ENCODE results near the gene ITGB7.

Gene ITGB7, protein sequence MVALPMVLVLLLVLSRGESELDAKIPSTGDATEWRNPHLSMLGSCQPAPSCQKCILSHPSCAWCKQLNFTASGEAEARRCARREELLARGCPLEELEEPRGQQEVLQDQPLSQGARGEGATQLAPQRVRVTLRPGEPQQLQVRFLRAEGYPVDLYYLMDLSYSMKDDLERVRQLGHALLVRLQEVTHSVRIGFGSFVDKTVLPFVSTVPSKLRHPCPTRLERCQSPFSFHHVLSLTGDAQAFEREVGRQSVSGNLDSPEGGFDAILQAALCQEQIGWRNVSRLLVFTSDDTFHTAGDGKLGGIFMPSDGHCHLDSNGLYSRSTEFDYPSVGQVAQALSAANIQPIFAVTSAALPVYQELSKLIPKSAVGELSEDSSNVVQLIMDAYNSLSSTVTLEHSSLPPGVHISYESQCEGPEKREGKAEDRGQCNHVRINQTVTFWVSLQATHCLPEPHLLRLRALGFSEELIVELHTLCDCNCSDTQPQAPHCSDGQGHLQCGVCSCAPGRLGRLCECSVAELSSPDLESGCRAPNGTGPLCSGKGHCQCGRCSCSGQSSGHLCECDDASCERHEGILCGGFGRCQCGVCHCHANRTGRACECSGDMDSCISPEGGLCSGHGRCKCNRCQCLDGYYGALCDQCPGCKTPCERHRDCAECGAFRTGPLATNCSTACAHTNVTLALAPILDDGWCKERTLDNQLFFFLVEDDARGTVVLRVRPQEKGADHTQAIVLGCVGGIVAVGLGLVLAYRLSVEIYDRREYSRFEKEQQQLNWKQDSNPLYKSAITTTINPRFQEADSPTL

DNA sequence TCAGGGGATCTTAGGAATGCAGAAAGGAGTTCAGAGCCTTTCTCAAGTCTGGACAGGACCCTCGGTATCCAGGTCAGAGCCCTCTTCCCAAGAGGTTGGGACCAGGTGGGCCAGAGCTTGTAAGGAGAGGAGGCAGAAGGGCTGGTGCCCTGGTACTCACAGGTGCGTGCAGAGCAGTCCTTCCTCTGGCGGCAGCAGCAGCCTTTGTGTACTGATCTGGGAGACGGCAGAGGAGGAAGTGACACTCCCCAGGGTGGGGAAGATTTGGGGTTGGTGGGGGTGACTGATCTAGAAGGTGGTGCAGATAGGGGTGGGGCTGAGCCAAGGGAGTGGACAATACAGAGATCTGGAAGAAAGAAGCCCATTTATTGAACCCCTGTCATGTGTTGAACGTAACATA, at the start of gene ITGB7:
TSS of gene ITGB7 (minus strand) at position 210 of the 400 bp plus-strand sequence. CDS start 6,808 bp downstream, outside the sequence.
- FAIRE-seq, result no peak
- no peak for DNase-seq (ENCODE audit: low spot score)

DNA sequence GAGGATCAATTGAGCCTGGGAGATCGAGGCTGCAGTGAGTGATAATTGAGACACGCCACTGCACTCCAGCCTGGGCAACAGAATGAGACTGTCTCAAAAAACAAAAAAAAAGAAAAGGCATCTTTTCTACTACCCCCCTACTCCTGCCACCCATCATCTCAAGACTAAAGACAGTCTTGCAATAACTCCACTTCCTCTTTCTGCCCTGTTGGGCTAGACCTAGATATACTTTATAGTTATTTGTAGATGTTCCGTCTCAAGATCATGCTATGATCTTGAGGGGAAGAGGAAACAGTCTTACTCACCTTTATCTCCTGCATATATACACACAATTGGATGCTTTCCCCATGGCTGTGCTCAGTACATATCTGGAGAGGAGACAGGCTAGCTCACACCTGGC, 48.9 kb upstream of the ITGB7 start:
- DNase-seq (ENCODE audit: low spot score) (no peak), FAIRE-seq (no peak)

DNA sequence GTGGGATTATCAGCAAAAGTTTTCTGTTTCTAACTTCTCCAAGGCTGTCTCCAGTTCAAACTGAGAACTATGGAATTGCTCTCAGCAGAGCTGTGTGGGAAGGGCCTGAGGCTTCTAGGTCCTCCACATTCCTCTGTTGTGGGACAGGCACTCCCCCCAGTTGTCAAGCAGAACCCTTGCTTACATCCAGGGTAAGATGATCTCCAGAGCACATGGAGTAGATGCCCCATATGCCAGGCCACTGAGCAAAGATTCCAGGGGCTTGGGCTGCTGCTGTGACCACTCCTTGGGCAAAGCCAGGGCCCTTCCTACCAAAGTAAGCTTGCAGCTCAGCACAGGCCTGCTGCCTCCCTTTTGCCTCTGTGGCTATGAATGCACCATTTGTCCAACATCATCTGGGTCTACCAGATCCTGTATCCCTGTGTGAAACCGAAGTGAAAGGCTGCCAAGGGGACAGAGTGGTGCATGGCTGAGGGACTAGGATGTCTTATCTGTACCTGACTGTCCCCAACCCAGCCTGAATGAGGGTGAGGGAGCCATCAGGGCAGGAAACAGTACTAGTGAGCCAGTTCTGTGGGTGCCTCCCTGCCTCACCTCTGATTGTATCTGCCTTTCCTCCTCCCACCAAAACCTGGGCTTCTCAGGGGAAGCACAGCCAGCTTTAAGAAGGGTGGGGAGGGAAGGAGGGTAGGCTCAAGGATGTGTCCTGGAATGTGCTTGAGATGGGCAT, 47.9 kb upstream of the ITGB7 start:
- no peak for FAIRE-seq
- no peak for DNase-seq (ENCODE audit: low spot score)

DNA sequence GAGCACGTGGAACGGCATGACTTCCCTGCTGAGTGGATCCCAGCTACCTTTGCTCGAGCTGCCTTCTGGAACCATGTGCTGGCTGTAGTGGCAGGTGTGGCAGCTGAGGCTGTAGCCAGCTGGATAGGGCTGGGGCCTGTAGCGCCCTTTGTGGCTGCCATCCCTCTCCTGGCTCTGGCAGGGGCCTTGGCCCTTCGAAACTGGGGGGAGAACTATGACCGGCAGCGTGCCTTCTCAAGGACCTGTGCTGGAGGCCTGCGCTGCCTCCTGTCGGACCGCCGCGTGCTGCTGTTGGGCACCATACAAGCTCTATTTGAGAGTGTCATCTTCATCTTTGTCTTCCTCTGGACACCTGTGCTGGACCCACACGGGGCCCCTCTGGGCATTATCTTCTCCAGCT, 46.2 kb upstream of the ITGB7 start:
- FAIRE-seq (no peak), DNase-seq (ENCODE audit: low spot score) (no peak)

DNA sequence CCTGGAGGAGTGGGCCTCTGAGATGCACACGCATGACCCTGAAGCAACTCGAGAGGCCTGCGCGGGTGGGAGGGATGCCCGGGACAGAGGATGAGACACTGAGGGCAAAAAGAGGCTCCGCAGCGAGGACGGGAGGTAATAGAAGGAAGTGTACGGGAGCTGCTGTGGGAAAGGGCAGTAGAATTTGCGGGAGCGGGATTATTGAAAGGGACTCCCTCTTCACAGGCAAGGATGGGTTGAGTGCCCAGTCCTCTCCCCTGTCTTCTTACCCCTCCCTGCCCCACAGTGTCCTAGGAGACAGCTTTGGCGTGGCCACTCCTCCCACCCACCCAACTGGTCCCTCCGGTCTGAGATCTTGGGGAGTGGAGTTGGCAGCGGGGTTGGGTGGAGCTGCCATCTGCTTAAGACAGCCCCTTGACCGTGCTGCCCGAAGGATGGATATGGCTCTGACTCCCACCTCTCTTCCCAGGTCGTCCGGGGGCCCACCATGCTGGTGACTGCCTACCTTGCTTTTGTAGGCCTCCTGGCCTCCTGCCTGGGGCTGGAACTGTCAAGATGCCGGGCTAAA, 45.4 kb upstream of the ITGB7 start:
- DNase-seq (ENCODE audit: low spot score) (no peak), FAIRE-seq (no peak)

DNA sequence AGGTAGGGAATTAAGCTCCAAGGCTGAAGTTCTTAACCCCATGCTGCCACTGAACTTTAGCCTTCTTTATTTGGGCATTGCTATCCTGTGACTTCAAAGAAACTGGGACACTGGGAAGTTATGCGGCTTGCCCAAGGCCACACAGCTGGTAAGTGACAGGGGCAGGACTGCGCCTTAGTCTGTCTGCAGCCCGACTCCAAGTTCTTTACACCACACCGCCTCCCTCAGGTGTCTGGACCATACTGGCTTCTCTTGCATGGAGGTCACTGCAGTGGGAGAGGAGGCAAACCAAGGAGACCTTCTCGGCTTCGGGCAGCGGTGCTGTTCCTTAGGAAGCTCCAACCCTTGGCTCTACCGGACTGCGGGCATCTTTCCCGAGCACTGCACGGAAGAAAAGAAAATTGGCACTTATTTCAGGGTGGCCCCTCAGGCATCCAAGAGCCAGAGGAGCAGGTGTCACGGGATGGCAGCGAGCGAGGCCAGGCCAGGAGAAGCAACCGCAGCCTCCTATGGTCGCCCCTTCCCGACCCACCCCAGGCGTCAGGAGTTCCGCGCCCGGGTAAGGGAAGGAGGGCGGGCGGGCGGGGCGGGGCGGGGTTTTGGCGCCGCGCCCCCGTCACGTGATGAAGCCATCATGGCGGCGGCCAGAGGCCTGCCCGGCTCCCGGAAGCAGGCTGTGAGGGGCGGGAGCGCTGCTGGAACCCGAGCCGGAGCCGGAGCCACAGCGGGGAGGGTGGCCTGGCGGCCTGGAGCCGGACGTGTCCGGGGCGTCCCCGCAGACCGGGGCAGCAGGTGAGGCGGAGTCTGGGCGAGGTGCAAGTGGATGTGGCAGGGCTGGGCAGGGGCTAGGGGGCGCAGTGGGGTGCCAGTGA, 44.7 kb upstream of the ITGB7 start:
- no peak for FAIRE-seq

DNA sequence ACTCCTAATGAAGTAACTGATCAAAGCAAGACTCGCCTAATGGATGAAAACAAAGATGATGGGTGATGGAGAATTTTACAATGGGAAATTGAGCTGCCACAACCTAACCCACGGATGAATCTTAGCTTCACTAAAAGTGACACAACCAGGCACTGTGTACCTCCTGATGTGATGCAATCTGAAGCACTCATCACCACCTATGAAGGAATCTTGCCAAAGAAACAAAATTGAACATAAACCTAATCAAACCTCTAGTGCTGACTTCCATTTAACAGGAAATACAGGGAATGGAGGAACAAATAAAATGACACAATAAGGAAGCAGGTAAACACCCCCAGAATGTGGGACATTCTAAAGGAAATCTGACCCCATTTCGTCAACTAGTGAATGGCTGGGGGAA, 38.2 kb upstream of the ITGB7 start:
- FAIRE-seq (no peak), DNase-seq (ENCODE audit: low spot score) (no peak)

More for the DNA sequence above, 44.7 kb upstream of the ITGB7 start:
- DNase-seq (ENCODE audit: low spot score), result peak; percentile 43

DNA sequence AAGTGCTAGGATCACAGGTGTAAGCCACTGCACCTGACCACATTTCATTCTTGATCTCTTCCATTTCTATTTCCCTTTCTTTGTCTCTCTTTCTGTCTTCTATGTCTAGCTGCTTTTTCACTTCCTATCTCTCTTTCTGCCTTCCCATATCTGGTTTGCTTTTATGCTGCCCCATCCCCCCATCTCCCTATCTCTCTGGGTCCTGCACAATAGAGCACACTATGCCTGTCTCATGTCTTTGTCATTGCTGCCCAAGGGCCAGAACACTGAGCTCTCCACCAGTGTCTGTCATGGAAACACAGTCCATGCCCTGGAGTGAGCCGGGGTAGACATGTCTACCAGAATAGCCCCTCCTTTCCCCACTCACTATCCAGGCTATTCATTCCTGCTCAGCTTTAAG, 37.3 kb upstream of the ITGB7 start:
- FAIRE-seq (no peak), DNase-seq (ENCODE audit: low spot score) (no peak)

DNA sequence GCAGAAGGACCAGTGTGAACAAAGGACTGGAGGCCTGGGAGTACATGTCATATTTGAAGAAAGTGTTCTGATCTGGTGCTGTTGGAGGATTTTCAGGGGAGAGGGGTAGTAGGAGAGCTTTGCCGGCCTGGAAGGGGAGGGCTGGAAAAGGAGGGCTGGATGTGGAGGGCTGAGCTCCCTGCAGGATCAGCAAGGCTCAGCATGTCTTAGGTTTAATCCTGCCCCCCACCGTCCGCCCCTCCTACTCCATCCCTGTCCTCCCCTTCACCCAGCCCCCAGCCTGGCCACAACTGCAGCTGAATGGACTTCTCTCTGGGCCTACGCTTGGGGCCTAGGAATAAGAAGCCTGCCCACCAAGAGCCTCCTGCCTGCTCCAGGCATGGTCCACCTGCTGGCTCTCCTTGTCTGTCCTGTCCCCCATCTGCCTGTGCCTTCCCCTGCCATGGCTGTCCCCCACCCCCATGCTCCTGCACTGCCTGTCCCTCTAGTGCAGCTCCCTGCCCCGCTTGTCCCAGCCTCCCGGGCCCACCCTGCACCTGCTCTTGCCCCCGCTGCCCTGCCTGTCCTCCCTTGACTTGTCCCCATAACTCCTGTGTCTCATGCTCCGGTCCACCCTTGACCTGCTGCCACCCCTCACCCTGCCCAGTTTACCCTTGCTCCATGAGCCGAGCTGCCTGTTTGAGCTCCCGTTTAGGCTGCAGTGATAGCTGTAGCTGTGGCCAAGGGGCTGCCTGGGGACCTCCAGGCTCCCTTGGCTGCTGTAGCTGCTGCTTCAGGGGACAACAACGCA, 34.8 kb upstream of the ITGB7 start:
- no peak for DNase-seq (ENCODE audit: low spot score)
- FAIRE-seq, result no peak

DNA sequence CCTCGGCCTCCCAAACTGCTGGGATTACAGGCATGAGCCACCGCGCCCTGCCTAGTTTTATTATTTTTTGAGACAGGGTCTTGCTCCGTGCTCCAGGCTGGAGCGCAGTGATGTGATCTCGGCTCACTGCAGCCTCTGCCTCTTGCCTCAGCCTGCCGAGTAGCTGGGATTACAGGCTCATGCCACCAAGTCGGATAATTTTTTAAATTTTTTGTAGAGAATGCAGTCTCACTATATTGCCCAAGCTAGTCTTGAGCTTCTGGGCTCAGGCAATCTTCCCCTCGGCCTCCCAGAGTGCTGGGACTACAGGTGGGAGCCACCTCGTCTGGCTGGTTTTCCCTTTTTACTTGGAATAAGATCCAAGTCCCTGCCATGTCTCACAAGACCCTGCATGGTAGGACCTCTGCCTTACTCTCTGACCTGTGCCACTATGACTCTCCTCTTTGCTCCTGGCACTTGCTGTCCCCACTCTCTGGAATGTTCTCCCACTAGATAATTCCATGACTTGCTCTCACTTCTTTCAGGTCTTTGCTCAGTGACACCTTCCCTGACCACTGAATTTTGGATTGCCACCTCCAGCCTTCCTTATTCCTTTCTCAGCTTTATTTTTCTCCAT, 32.7 kb upstream of the ITGB7 start:
- no peak for FAIRE-seq
- DNase-seq (ENCODE audit: low spot score), result no peak

DNA sequence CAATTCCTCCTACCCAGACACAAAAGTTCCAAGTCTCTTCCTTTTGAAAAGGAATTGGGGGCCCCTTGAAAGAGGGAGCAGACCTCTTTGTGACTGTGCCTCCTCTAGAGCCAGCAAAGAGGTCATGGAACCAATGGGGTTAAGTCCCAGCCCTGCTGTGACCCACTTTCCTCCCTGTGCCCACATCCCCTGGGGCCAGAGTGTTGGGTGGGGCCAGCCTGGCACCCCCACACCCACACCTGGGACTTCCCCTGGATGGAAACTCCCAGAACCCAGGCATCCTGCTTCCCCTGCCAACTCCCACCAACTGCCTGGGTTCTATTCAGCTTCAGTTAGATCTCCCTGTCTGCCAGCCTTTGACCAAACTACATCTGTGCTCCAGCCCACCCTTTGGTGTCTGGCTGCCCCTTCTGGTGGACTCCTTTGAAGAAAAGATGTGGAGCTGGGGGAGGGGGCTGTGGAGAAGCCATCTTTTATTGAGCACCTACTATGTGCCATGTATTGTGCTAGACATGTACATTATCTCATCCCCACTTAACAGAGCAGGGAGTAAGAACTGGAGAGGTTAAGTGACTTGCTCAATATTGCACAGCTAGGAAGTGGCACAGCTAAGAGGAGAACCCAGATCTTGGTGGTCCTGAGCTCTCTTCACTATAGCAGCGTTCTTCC, 29.5 kb upstream of the ITGB7 start:
- no peak for FAIRE-seq
- DNase-seq (ENCODE audit: low spot score), result no peak

DNA sequence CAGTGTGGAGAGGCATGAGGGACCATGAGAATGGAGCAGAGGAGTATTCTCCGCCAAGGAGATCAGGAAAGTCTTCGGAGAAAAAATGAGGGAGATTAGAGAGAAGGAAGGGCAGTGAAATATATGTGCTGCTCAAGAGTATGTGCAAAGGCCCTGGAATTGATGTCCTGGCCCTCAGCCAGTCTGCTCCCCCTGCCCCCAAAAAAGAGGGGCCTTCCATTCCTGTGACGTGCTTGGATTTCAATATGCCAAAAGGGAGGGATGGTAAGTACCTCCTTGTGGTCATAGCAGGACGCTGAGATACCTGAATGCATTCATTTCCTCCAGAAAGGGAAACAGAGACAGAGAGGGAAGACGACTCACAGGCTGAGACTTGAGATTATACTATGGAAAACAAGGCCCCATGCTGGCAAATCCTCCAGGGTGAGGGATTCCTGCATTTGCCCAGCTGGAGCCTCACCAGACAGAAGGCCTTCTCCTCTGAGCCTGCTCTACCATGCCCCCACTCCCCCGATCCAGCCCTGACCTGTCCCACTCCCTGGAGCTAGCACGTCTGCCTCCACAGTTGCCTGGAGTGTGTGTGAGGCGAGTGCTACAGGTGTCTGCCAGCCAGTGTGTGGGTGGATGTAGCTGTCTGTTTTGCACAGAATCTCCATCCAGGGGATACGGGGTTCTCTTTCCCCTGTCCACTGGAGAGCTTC, 28.8 kb upstream of the ITGB7 start:
- FAIRE-seq (no peak), DNase-seq (ENCODE audit: low spot score) (no peak)

DNA sequence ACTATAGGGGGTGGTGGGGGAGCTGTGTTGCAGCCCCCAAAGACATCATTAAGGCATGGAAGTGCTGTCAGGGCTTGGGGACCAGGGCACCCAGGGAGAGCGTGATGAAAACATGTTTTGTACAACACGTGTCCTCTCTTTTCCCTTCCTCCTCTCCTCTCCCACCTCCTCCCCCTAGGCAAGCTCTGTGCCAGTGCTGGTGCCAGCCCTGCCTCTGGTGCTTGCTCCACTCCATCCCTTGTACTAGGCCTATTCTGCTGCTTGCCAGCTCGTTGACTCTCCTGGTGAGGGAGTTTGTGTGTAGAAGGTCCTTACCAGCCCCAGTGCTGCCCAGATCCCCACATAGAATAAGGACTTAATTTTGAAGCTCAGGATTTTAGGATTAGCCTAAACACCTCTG, 28.1 kb upstream of the ITGB7 start:
- FAIRE-seq (no peak), DNase-seq (ENCODE audit: low spot score) (no peak)

DNA sequence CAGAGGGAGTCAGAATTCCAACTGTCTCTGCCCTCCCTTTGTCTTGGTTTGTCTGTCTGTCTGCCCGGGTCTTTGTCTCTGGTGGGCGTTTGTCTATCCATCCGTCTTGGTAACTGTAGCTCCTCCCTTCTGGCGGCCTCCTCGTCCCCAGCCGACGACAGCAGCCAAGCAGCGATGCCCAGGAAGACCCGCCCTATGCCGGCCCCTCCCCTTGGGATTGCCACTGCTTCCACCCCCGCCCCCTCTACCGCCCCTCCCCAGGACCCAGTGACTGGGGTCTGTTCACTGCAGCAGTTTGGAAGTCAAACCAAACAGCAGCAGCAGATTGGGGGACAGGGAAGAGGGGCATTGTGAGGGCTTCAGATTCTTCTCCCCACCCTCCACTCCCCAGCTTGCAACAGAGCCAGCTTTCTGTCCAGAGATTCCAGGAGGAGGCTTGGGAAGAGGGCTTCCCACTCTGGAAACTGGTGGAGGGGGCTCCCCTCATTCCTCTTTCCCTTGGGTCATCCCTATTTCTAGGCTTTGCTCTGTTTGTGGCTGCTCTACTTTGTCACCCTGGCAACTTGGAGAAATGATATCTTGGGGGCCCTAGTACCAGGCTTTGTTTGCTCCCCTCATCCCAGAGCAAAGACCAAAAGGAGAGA, 27.3 kb upstream of the ITGB7 start:
- FAIRE-seq (no peak), DNase-seq (ENCODE audit: low spot score) (no peak)

DNA sequence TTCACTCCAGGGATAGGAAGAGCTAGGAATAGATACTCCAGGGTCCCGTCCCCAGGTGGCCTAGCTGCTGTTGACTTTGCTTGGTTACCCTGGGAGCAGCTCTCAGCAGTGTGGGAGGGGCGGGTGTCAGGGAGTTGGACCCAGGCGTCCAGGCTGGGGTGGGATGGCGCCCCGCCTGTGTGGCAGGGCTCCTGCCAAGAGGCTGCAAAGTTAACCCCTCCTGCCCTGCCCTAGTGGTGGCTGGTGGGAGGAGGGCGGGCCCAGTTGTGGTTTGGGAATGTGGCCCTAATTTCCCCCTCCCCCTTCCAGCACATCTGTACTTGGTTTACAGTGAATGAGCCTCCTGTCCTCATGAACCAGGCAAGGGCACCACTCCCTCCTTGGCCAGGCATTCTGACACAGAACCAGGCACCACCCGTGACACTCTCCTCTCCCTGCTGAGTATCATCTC, 26.6 kb upstream of the ITGB7 start:
- no peak for DNase-seq (ENCODE audit: low spot score)
- FAIRE-seq, result no peak

DNA sequence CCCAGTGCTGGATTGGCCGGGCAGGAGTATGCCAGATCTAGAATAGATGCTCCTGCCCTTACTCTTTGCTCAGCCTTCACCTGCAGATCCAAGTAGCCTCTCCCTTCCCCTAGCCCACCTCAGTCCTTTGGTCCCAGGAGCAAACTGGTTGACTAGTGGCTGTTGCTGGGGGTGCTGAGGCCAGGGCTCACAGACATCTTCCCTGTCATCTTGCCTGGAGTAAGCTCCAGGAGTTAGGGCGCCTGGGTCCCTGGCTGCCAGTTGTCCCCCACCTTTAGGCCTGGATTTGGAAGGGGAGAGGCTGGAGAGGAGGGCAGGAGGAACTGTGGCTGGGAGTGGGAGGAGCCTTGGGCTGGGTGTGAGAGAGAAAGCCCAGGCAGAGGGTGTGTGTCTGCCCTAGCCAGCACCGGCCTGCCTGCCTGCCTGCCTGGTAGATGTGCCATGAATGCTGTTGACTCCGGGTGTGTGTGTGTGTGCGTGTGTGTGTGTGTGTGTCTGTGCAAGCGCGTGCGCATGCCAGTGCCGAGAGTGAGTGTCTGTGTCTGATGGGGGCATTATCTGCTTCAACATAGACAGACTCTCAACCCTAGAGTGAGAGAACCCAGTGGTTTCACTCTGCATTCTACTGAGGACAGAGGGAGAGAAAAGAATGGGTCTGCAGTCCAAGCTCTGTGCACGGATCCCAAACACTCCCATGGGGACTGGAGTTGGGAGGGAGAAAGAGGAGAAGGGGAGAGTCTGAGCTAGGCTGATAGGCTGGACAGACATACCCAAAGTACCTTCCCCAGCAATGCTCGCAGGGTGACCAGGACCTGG, 25.8 kb upstream of the ITGB7 start:
- FAIRE-seq, result no peak
- DNase-seq (ENCODE audit: low spot score), result no peak

Measured in RCC 7860 (cell line).